GM23248 (cell line): ENCODE measurements around the gene DTWD2. TPM values are rescaled to one million over a fixed set of nuclear protein-coding genes. Genes with fewer than 3 reads are reported as not detected.
A peak's percentile ranks its signal among the peaks of the same experiment; 100 is the strongest.

ENCODE experiments used
- DNase-seq: peaks from one replicate; pipeline ENCODE4 v3.0.0-alpha.2; 2015
- H2AFZ ChIP-seq: fragments of 200-600 bp; sonication (generic); 2 replicates; pipeline ENCODE4 v1.6.1; 2016; ENCODE audit warnings: antibody characterized with exemption
- H3F3A ChIP-seq: fragments of 200-600 bp; sonication (generic); 2 replicates; pipeline ENCODE4 v1.6.1; 2016; ENCODE audit warnings: mild to moderate bottlenecking, antibody characterized with exemption, mixed run types; ENCODE audit not compliant: insufficient read depth
- H3K27ac ChIP-seq: fragments of 200-600 bp; sonication (generic); 2 replicates; pipeline ENCODE4 v1.5.1; 2016; ENCODE audit warnings: mild to moderate bottlenecking
- H3K27me3 ChIP-seq: fragments of 200-600 bp; sonication (generic); replicated peaks from 2 replicates; pipeline ENCODE4 v1.6.1; 2016; ENCODE audit warnings: mild to moderate bottlenecking; ENCODE audit not compliant: insufficient read depth
- H3K36me3 ChIP-seq: fragments of 200-600 bp; sonication (generic); 2 replicates; pipeline ENCODE4 v1.6.1; 2016; ENCODE audit warnings: low read depth, mild to moderate bottlenecking
- H3K4me1 ChIP-seq: fragments of 200-600 bp; sonication (generic); 2 replicates; pipeline ENCODE4 v1.6.1; 2016; ENCODE audit warnings: mild to moderate bottlenecking; ENCODE audit not compliant: insufficient read depth
- H3K4me2 ChIP-seq: fragments of 200-600 bp; sonication (generic); one replicate; pipeline ENCODE4 v1.6.1; 2016; ENCODE audit warnings: mild to moderate bottlenecking; ENCODE audit not compliant: unreplicated experiment
- H3K4me3 ChIP-seq: fragments of 200-600 bp; sonication (generic); 2 replicates; pipeline ENCODE4 v1.5.1; 2016; ENCODE audit warnings: mild to moderate bottlenecking
- H3K79me2 ChIP-seq: fragments of 200-600 bp; sonication (generic); 2 replicates; pipeline ENCODE4 v1.6.1; 2016; ENCODE audit warnings: mild to moderate bottlenecking; ENCODE audit not compliant: insufficient read depth
- H3K9ac ChIP-seq: fragments of 200-600 bp; sonication (generic); 2 replicates; pipeline ENCODE4 v1.6.1; 2016; ENCODE audit warnings: mild to moderate bottlenecking
- H3K9me2 ChIP-seq: fragments of 200-600 bp; sonication (generic); 2 replicates; pipeline ENCODE4 v1.6.1; 2016; ENCODE audit warnings: mixed run types, mild to moderate bottlenecking, moderate library complexity; ENCODE audit not compliant: insufficient read depth
- H3K9me3 ChIP-seq: fragments of 200-600 bp; sonication (generic); one replicate; pipeline ENCODE4 v1.6.1; 2017; ENCODE audit warnings: low read depth
- H4K20me1 ChIP-seq: fragments of 200-600 bp; sonication (generic); 2 replicates; pipeline ENCODE4 v1.6.0; 2016; ENCODE audit not compliant: insufficient read depth
- EZH2 ChIP-seq: fragments of 200-600 bp; sonication (generic); IDR thresholded peaks from 2 replicates; pipeline ENCODE4 v1.6.1; 2018; ENCODE audit warnings: antibody characterized with exemption, mild to moderate bottlenecking; ENCODE audit not compliant: insufficient read depth, poor library complexity, severe bottlenecking
- EZH2phosphoT487 ChIP-seq: fragments of 200-600 bp; sonication (generic); IDR thresholded peaks from 2 replicates; pipeline ENCODE4 v1.6.1; 2018; ENCODE audit warnings: antibody characterized with exemption, moderate library complexity, mild to moderate bottlenecking, low read depth; ENCODE audit not compliant: insufficient read depth
- WGBS, 2 experiments: methylation state at CpG; one replicate each; pipeline ENCODE4 v1.1.6; 2015 to 2017; ENCODE audit warnings: low lambda C conversion rate in 2 of 2, low coverage in 1 of 2; ENCODE audit errors: missing lambda C conversion rate in 2 of 2; 5-methylcytosine and 5-hydroxymethylcytosine counted together
- in situ Hi-C: fragments of 300-500 bp; cut with MboI; formaldehyde crosslinking; loops from 2 replicates; pipeline ENCODE4 v1.15.0; 2020
- polyA plus RNA-seq: library from polyadenylated mRNA; unstranded; fragments of >200 nt; fragmentation: Nextera tagmentation; extraction: Ambion mirVana; gene quantifications from 2 replicates; pipeline ENCODE4 v1.2.1, GENCODE V29; 2016
- total RNA-seq: library from RNA; depleted of rRNA; stranded (reverse); fragments of >200 nt; shearing (Covaris generic); gene quantifications from 2 replicates; pipeline ENCODE4 v1.2.3, GENCODE V29; 2014

The DTWD2 gene
- total and polyA plus RNA-seq, 2 experiments from 2014 or later: 1.7 to 5.5 TPM

GRCh38 chr5:119022773-119023172 is 34.4 kb upstream of the DTWD2 start:
- H3K9me2 ChIP-seq: no peaks in the 10 kb centered on the region
- H3K4me3 ChIP-seq: no peak overlapping the region
- H3K79me2 ChIP-seq: no peaks in the 10 kb centered on the region
- peaks cover 6% of the 10 kb centered on the region; the same call in 1 of the 2 replicates for H3K4me1 ChIP-seq
- no peaks in the 10 kb centered on the region for H3K27me3 ChIP-seq
- no peaks in the 10 kb centered on the region for H3F3A ChIP-seq
- no peak overlapping the region for H3K4me2 ChIP-seq
- no peak for DNase-seq
- 4 to 11% methylated on average over 1 of the region's 1 CpG for WGBS, 2 experiments
- in situ Hi-C loops: loop anchor here (10.0 kb wide), 1 partner anchor 392 kb away; no protein-coding TSS in a partner anchor
- no peaks in the 10 kb centered on the region for H3K36me3 ChIP-seq
- no peaks in the 10 kb centered on the region for H3K9me3 ChIP-seq
- no peaks in the 10 kb centered on the region for H4K20me1 ChIP-seq
- no peak overlapping the region for H2AFZ ChIP-seq
- no peak overlapping the region for H3K9ac ChIP-seq
- no peak overlapping the region for H3K27ac ChIP-seq
- TF ChIP-seq EZH2 (no peak), EZH2phosphoT487 (no peak)

DNA sequence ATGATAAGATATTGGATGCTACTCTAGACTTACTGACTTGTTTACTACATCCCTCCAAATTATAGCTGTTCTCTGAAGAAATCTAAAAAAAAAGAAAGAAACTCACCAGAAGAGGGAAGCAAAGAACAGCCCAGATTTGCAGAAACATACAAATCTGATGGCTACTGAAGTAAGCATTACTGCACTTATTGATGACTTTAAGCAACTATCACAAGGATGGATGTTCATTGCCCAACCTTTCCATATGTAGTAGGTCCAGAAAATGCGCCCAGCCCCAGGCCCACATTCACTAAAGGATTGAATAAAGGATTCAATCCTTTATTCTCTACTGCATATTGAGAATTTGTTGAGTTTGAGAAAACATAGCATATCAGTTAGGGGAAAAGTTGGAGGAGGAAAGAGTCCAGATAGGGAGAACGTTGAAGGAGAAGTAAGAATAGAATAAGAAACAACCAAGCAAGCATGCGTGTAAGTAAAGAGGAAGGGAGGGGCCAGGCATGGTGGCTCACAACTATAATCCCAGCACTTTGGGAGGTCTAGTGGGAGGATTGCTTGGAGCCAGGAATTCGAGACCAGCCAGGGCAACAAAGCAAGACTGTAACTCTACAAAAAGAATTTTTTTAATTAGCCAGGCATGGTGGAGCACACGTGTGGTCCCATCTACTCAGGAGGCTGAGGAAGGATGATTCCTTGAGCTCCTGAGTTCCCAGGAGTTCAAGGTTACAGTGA is 33.8 kb upstream of the DTWD2 start:
- Histone ChIP-seq H3K27ac (no peak overlapping the region), H3K9me3 (no peaks in the 10 kb centered on the region), H3F3A (no peaks in the 10 kb centered on the region), H3K9ac (no peak overlapping the region), H3K4me1 (peaks cover 6% of the 10 kb centered on the region; the same call in 1 of the 2 replicates), H3K4me3 (no peak overlapping the region), H3K36me3 (no peaks in the 10 kb centered on the region), H4K20me1 (no peaks in the 10 kb centered on the region), H3K4me2 (no peak overlapping the region), H3K79me2 (no peaks in the 10 kb centered on the region), H3K27me3 (no peaks in the 10 kb centered on the region), H3K9me2 (no peaks in the 10 kb centered on the region), H2AFZ (no peak overlapping the region)
- no peak for TF ChIP-seq EZH2
- no peak for TF ChIP-seq EZH2phosphoT487
- in situ Hi-C loops: loop anchor here (10.0 kb wide), 1 partner anchor 393 kb away; no protein-coding TSS in a partner anchor
- WGBS, 2 experiments: 7 to 13% methylated on average over 5 of the region's 5 CpGs
- DNase-seq: peak; percentile 58

GRCh38 chr5:119021149-119021732 is 32.9 kb upstream of the DTWD2 start:
- Histone ChIP-seq H3K9me3 (no peaks in the 10 kb centered on the region), H3K4me2 (no peak overlapping the region), H3F3A (no peaks in the 10 kb centered on the region), H2AFZ (no peak overlapping the region), H3K4me3 (no peak overlapping the region), H3K4me1 (peaks cover 6% of the 10 kb centered on the region; the same call in 1 of the 2 replicates), H3K9ac (no peak overlapping the region), H3K36me3 (no peaks in the 10 kb centered on the region), H3K9me2 (no peaks in the 10 kb centered on the region), H3K27ac (no peak overlapping the region), H3K79me2 (no peaks in the 10 kb centered on the region), H4K20me1 (no peaks in the 10 kb centered on the region), H3K27me3 (no peaks in the 10 kb centered on the region)
- DNase-seq: no peak
- WGBS, 2 experiments: 87 to 88% methylated on average over 3 of the region's 3 CpGs
- no peak for TF ChIP-seq EZH2
- TF ChIP-seq EZH2phosphoT487: no peak
- in situ Hi-C loops: loop anchor here (10.0 kb wide), 1 partner anchor 394 kb away; no protein-coding TSS in a partner anchor

- Histone ChIP-seq H3K4me2 (no peak overlapping the region), H3K27me3 (no peaks in the 10 kb centered on the region), H3K27ac (no peak overlapping the region), H3F3A (no peaks in the 10 kb centered on the region), H3K4me1 (peaks cover 6% of the 10 kb centered on the region; the same call in 1 of the 2 replicates), H3K9ac (no peak overlapping the region), H3K4me3 (no peak overlapping the region), H2AFZ (peak overlapping the region; percentile 66), H4K20me1 (no peaks in the 10 kb centered on the region), H3K9me3 (no peaks in the 10 kb centered on the region), H3K9me2 (no peaks in the 10 kb centered on the region), H3K79me2 (no peaks in the 10 kb centered on the region), H3K36me3 (no peaks in the 10 kb centered on the region)
- TF ChIP-seq EZH2: no peak
- no peak for TF ChIP-seq EZH2phosphoT487
- WGBS, 2 experiments: 29 to 32% methylated on average over 7 of the region's 7 CpGs
- DNase-seq: peak; percentile 2
- in situ Hi-C loops: loop anchor here (10.0 kb wide), 1 partner anchor 395 kb away; no protein-coding TSS in a partner anchor
These were observed 31.6 kb upstream of the DTWD2 start for GRCh38 chr5:119019949-119020348.
